NCI-H748 (cell line): ENCODE data around the gene PLCB1.

Source experiments
- DNase-seq: peaks from one replicate; lab custom pipeline; 2025; ENCODE audit not compliant: unreplicated experiment; lab: John Stamatoyannopoulos, UW

PLCB1 gene

DNA sequence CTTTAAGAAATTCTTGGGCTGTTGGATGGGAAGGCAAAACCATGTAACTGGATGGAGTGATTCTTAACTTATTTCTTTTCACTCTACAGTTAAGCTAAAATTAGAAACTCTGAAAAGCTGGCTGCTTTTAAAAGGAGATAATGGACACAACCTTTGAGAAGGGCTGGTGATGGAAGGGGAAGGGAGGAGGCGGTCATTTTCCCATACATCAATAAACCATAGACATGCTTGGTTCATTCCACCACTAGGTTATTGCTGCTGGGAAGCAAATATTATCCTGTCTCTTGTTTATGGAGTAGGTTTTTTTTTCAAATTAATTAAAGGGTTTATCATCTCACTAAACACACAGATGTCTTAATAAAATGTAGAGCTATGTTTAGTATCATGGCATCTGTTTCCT, 76.2 kb downstream of the PLCB1 start:
- DNase-seq, result no peak

DNA sequence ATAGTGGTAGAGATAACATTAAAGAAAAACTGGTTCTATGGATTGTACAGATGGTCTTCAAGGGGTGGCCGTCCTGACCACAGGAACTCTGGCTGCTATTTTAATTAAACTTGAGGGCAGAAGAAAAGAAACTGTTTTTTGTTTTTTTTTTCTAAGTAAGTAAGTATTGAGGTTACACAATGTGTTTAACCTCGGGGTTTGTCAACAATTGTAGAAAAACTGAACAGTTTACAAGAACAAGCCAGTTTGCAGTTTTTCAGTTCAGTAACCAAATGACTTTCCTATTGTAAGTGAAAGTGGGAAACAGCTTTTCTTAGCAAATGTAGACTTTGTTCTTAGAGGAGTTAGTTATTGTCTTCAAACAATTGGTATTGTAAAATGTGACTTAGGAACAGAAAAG, 77.0 kb downstream of the PLCB1 start:
- no peak for DNase-seq

DNA sequence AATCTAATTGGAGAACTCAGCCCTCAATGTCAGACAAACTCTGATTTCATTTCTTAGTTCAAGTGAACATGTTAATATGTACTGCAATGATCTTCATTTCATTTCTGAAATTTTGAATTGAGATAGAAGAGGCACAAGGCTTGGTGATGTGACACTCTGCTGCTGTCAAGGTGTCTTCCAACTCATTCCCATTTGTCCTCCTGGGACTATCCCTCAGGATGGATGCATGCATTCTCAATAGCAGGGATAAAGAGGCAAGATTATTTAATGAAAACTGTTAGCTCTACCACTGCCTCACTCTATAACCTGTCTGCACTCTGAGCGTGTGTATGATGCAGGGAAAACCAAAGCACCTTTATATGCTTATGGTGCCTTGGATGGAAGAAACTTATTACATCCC, 78.7 kb downstream of the PLCB1 start:
- DNase-seq, result no peak

DNA sequence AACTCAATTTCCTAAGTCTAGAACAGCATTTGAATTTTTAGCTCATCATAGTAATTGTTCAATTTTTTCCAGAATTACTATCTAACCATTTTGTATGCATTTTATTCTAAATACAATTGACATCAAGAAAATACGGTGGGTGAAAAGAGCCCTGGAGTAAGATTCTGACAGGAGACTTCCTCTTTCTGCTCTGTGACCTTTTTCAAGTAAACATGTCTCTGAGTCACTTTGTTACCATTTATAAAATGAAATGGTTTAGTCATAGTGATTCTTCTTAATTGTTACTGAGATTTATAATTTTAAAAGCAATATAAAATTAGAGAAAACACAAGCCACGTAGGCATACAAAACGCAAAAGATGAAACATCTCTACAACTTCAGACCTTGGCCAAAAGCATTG, 80.2 kb downstream of the PLCB1 start:
- no peak for DNase-seq

DNA sequence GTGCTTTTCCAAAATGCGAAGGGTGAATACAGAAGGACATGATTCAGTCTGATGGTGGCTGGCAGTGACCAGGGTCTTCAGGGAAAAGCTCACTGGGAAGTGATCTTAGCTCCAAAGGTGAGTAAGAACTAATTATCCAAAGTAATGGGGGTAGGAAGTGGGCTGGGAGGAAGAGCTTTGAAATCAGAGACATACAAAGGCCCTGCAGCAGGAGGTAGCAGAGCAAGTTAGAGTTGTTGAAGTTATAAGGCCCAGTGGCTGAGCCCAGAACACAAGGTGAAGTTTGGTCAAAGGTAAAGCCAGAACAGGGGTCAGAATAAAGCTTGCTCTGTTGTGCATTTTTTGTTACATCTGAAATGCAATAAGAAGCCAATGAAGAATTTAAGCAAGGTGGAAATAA, 81.2 kb downstream of the PLCB1 start:
- no peak for DNase-seq

DNA sequence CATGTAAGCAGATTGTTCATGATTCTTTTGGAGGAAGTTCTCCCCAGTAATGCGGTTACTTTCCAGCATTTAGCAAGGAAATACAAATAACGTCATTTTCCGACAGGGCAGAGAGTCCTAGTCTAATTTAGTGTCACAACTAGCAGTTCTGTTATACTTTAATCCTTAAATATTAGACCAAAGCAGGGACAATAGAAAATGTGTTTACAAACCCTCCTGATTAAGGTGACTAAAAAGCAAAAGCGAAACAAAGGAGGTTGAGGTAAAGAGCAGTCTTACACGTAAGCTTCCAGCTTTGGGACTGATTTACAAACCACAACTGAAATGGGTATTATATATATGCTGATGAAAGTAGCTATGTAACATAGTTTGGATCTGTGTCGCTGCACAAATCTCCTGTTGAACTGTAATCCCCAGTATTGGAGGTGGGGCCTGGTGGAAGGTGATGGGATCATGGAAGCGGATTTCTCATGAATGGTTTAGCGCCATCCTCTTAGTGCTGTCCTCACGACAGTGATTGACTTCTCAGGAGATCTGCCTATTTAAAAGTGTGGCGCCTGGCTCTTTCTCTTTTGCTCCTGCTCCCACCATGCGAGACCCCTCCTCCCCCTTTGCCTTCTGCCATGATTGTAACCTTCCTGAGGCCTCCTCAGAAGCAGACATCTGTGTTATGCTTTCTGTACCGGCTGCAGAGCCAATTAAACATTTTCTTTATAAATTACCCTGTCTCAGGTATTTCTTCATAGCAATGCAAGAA, 81.9 kb downstream of the PLCB1 start:
- DNase-seq, result peak; percentile 27

DNA sequence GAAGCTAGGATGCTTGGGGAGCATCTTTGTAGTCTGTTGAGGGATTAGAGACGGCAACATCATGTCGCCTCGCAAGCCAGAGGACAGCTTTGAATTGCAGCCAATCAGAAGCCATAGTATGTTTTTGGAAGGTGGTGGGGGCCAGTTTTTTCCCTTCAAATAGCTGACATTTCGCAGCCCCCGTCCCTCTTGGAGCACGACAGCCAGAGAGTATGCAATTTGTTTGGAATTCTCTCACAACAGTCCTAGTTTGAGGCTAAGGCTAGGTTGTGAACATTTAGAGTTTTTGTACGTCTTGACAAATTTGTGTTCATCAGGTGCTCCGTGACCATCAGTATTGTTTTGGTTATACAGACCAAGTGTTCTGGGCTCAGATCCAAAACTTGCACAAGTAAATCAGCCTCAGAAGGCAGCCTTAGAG, 83.3 kb downstream of the PLCB1 start:
- no peak for DNase-seq

DNA sequence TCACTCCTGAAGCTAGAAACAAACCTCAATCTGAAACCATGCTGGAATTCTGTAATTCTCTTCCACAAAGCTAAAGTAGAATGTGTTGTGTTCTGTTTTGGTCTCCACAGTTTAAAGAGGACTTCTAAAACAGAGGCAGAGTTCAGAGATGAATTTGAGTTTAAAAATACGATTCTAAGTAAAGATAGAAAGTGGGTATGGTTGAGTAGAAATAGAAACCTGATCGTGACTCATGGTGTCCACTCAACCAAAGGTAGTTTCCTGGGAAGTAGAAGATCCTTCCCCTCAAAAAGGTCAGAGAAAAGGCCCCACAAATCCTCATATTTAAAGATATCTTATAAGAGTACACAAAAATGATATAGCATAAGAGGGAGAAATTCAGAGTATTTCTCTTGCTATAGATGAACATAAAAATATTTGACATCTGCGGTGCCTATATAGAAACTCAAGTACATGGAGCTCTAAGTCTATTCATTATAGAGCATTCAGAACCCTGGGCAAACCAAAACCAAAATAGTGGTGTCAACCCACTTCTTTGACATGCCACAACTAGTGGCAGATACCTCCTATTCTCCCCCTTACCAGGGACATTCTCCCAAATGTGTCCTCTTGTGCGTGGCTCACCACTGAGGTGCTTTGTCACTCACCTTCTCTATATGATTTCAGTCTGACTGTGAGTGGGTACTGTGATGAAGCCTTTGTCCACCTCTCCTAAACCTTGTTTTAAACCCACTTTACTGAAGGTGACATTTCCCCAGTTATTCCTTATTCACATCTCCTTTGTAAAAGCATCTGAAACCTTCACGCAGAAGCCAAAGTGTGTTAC, 84.5 kb downstream of the PLCB1 start:
- DNase-seq, result no peak

DNA sequence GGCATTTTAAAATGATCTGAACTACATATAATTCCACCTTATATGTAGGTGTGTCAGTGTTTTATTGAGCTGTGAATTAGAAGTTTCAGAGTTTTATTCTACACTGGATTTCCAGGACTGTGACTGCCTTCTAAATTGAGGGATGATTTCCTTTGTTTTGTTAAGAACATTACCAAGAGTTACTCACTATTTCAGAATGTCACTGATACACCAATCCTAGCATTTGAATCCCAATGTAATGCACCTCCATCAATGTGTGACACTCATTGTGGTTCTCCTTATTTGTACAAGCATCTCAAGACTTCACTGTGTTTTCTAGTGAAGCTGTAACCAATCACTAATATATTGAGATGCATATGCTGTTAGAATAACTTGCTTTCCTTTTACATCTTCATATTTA, 86.8 kb downstream of the PLCB1 start:
- DNase-seq, result no peak

DNA sequence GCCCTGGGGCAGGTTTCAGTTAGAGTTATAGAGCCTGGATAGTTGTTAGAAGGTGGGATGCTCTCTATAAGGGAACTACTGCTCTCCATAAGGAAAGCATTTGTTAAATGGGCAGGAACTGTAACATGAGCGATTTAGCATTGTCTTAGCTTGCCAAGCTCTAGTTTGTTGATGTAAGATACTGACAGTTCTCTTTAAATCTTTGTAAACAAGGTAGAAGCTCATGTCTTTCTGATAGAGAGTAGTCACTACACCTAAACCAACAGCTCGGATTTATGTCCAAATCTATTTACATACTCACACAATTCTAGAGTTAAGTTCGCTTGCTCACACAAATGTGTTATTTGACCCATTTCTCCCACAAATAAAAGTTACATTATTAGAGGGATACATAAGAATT, 87.3 kb downstream of the PLCB1 start:
- no peak for DNase-seq

DNA sequence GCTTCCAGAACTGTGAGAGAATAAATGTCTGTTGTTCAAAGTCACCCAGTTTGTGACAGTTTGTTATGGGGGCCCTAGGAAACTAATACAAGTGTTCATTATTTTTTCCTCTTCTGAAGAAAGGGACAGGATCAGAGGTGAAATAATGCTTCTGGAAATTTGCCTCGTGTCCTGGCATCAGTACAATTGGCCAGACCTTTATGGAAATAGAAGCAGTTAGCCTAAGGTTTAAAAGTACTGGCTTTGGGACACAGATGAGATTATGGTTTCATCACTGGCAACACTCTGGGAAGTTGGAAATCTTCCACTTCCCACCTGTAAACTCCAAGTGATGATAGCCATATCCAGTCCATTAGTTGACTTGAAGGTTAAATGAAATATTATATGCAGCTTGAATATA, 88.7 kb downstream of the PLCB1 start:
- DNase-seq, result no peak

DNA sequence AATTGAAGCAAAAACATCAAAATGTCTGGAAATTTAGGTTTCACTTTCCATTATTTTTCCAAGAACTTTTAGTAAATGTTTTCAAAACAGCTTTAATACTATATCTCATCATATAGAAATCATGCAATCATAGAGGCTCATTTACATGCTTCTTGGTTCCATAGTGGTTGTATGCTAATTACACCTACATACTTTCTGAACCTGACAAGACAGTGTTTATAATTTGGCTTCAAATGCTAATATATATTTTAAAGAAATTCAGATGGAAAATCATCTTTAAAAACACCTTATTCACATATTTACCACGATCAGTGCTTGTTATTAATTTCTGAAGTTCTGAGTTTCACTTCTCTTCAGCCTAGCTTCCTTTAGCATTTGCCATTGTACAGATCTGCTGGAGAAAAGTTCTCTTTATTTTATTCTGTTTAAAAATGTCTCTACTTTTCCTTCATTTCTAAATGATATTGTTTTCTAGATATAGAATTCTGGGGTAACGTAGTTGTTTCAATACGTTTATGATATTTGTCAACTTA, 89.9 kb downstream of the PLCB1 start:
- no peak for DNase-seq

DNA sequence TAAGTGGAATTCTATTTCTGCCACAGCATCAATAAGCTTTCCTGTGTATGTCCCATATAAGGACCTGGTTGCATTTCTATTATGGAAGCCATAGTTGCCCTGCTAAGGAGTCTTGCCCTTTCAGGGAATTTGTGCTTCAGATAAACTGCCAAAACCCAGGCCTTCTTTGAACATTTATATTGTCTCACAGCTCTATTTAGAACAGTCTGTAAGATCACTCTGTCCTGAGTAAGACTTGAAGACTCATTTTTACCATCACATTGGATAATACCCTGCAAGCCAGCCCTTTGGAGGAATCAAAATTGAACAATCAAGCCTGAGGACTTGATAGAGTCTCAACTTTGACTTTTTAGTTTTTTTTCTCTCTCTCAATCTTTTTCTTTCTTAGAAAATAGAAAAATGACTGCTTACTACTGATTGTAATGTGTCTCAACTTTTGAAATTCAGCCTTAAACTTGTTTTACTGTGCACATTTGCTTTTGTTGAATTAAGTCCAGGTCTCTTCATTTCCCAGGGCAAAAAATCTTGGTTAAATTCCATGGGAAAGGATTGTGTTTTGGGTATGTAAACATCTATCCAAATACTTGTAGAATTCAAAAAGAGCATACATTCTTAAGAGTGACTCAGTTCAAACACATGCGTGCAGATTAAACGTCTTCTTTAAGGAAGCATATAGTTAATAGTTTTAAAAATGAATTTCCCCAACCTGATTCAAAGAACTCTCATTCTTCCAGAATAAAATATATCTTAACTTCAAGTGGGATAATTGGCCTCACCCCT, 91.2 kb downstream of the PLCB1 start:
- DNase-seq, result peak; percentile 54

DNA sequence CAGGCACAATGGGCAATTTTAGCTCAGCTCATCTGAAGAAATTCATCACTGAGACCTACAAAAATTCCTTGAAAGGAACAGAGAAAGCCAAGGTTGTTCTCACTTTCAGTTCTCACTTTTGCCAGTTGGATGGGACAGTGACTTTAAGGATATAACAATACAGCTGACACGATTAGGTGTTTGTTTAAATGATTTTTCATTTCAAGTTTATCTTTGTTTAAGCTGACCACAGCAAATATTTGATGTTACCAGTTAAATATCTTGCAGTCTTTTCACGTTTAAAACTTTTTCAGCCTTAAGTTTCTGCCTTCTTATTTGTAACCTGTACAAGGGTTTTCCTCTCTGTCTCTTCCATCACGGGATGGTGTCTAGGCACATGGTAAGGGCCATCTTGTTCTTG, 93.6 kb downstream of the PLCB1 start:
- no peak for DNase-seq

DNA sequence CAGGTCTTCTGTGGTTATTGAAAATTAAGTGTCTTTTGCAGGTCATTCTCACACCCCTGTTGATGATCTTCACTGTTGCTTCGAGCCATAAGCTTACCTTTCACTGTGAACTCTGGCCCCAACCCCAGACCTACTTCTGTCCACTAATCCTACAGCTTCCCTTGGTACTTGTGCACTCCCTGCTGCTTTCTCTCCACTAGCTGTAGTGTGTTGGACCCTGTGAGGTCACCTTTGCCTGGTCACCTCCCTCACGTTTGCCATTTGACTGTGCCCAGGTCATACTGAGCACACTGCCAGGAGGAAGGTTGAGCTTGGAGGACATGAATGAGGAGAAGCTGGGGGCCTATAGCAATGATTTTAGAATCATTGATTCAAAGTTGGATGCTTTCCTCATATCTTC, 94.0 kb downstream of the PLCB1 start:
- DNase-seq, result no peak

DNA sequence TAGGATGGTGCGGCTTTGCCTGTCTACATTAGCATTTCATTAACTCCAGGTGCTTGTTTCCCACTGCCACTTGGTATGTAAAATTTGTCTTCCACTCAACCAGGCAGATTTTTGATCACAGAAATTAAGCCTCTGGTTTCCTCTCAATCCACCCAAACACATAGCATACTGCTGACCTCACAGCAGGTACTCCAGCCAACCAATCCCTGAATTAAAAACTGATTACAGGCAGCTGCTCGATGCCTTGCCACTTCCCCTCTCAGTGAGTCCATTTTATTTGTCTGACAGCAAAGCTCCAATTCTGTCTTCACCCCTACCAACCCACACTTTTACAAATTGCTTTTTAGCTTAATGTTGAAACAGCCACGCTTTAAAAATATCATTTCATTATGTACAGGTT, 95.2 kb downstream of the PLCB1 start:
- DNase-seq, result peak; percentile 21

DNA sequence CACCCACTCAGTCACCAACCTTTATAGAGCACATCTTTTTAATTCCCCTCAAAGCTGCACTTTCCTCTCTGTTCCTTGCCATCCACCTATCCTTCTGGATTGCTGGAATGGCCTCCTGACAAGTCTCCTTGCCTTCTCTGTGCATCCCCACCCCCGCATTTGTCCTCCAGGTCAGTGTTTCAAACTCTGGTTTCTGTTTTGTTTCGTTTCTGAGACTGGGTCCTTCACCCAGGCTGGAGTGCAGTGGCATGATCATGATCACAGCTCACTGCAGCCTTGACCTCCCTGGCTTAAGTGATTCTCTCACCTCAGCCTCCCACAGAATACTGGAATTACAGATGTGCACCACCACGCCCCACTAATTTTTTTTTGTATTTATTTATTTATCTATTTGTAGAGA, 96.2 kb downstream of the PLCB1 start:
- DNase-seq, result no peak

DNA sequence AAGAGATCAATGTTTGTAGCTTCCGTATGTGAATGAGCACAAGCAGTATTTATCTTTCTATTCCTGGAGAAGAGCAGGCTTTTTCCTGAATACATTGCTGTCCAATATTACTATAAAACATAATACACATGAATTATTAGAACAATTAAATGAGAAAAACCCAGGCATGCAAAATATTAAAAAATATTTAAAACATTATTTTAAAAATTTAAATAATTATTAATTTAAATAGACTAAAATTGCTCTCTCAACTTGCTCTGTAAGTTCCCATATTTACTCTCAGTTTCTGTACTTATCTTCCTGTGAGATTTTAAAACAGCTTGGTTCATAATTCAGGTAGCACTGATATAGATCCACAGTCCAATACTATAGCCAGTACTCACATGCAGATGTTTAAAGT, 97.0 kb downstream of the PLCB1 start:
- no peak for DNase-seq

DNA sequence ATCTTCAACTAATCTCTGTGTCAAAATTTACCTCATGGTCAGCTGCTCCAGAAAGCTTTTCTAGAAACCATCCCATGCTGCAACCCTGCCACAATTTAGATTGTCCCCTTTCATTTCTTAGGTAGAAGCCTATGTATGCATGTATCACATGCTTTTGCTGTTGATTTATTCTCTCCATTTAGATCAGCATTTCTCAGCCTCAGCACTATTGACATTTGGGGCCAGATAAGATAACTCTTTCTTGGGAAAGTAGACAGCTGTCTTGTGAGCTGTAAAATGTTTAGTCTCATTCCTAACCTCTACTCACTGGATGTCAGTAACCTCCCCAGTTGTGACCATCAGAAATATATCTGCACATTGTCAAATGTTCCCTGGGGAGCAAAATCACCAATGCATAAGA, 99.0 kb downstream of the PLCB1 start:
- no peak for DNase-seq

DNA sequence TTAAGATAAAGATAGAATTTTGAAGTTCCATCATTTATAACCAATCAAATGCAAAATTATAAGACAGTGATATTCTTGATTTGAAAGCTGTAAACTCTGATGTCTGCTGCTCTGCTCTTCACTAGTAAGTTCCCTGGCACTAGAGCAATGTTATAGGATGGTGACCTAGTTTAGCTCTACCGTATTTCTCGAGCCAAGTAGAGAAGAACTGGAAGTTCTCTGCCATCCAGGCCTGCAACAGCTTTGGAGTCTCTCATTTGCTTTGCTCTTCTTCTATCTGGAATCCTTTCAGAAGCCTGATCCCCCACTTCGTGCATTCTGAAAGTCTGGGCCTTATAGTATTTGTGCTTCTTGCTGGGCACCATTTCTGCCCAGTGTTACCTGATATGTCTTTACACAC, 100.3 kb downstream of the PLCB1 start:
- no peak for DNase-seq

DNA sequence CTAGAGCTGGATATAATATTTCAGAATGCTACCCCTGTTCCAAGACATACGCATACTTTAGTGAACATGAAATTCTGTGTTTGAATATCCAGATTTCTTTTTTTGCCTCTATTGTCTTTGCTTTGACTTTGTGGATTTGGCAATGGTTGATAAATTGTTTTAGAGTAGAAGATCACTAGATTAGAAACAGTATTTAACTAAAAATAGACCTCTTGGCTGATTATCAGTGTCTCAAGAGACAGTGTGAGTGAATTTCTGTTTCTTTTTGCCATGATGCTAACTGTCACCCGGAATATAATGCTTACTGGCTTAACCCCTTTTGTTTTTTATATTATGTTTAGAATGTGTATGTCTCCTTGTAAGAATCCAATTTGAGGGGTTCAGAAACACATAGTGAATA, 102.5 kb downstream of the PLCB1 start:
- no peak for DNase-seq

DNA sequence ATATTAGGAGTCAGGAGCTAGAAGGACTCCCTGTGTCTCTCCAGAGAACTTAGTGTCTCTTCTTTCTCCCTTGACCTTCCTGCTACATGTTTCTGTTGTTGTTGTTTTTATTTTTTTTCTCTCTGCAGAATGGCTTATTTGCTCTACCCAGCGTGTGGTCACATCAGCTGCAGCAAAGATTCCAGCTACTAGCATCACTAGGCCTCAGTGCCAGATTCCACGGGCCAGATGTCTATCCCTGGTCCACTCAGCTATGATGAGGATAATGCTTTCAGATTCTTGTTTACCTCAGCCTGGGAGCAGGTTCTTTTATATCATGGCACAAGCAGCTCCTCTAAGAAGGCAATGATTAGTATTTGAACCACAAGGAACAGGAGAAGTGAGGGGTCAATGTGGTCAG, 110.0 kb downstream of the PLCB1 start:
- DNase-seq, result no peak
